SH-SY5Y (cell line): ENCODE results near the gene MEGF6.

Experiments
- GATA2 ChIP-seq: IDR thresholded peaks from 2 replicates; pipeline ENCODE4 v1.6.1; 2011; ENCODE audit warnings: mild to moderate bottlenecking, low read depth, low read length
- GATA3 ChIP-seq: IDR thresholded peaks from 2 replicates; pipeline ENCODE4 v1.6.1; 2011; ENCODE audit warnings: low read depth, mild to moderate bottlenecking, low read length, moderate library complexity

GRCh38 chr1:3586986-3587759 lies 24.1 kb downstream of the MEGF6 start:
- TF ChIP-seq GATA3 (no peak), GATA2 (no peak)
